OCI-M2 (cell line): Measurements from ENCODE around the gene KLHDC9.
"Not testable (repeated sequence)": the region's sequence is repeated elsewhere in the genome, so short reads cannot be mapped to it uniquely, and the experiment has no call there.

ENCODE experiments used
- DNase-seq: peaks from one replicate; lab custom pipeline; 2025; ENCODE audit not compliant: unreplicated experiment; lab: John Stamatoyannopoulos, UW

The KLHDC9 gene, protein sequence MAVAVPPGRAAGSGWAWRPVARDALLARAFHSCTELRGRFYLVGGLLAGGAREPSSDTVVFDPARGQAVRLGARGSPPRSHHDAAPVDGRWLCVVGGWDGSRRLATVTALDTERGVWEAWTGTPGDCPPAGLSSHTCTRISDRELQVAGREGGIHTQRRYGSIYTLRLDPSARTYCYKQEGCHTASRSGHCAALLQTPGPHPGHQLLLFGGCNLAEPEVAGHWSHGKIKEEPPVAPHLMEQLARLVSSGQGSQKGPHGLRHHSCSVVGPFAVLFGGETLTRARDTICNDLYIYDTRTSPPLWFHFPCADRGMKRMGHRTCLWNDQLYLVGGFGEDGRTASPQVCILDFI

DNA sequence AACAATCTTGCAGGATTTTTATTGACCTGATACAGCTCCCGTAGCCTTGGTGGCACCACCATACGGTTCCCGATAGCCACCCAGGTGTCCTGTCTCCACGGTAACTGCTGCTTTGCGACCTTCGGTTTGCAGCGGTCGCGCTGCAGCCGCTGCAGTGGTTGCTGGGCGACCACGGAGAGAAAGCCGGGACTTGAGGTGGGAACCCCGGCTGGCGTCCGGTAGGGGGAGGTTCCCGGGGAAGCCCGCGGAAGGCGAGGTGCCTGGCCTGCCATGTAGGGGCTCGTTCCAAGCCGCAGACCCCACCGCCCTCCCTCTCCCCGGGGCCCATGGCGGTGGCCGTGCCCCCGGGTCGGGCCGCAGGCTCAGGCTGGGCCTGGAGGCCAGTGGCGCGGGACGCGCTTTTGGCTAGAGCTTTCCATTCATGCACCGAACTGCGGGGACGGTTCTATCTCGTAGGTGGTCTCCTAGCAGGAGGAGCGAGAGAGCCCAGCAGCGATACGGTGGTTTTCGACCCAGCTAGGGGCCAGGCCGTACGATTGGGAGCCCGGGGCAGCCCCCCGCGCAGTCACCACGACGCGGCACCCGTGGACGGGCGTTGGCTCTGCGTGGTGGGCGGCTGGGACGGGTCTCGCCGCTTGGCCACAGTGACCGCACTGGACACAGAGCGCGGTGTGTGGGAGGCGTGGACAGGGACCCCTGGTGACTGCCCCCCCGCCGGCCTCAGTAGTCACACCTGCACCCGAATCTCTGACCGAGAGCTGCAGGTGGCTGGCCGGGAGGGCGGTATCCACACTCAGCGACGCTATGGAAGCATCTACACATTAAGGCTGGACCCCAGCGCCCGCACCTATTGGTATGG lies at the start of gene KLHDC9:
TSS of gene KLHDC9 (plus strand) at position 152 of the 859 bp plus-strand sequence. CDS start at position 327, 175 bp downstream.
- DNase-seq, result no peak

DNA sequence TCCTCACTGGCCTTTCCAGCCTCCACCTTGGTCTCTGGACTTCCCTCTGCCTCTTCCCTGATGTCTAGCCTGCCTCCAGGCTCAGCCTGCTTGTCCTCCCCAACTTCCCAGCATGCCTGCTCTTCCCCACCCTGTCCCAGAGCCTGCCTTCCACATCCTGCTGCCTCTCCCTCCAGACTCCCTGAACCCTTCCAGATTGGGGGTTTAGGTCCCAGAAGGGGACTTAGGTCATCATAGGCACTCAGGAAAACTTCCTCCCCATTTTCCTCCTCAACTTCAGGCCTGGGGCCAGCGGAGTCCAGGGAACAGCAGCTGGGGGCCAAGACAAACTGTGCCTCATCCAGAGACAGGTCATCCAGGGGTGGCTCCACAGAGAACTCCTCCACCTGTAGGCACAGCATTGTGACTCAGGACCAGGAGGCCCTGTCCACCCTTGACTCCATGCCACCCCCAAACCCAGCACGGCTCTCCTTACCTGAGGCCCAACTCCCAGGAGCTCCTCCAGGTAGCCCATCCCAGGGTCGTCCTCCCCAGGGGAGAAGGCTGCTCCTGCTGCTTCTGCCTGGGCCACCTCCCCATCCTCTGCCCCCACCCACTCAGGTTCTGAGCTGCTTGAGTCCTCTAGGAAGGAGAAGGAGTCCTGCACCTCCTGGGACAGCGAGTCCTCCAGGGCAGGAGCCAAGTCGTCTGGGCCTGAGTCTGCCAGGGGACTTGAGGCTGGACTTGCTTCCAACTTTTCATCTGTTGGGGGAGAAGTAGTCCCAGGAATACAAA lies 49.0 kb upstream of the KLHDC9 start:
- no peak for DNase-seq

DNA sequence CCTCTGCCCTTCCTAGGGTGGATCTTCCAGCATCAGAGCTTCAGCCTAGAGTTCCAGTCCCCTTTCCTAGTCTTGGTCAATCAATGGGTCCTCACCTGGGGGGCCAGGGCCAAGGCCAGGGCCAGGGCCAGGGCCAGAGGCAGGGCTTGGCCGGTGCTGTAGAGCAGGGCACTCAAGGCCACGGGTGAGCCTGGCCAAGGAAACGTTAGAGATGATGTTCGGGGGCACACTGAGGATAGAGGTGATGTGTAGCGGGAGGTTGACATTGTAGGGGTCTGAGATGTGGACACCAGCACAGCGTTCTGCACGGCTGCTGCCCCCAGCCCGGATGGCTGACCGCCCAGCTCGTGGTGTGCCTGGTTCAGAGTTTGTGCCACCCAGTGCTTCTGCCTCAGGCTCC lies 46.9 kb upstream of the KLHDC9 start:
- DNase-seq, result no peak

DNA sequence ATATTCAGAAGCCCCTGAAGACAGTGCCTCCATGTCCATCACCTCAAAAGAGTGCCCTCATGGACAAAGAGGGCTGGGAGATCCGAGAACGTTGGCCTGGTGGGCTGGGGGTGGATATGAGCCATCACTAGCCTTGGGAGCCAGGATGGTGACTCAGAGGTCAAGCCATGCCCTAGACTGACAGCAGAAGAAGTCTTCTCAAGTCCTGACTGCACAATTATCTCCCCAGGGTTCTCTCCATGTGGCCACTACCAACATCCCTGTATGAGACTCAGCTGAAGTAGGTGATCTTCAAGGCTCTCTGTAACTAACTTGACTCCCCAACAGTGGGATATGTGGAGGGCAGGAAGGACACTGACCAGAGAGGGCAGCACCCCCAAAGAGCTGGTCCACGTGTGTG lies 45.3 kb upstream of the KLHDC9 start:
- DNase-seq, result no peak

DNA sequence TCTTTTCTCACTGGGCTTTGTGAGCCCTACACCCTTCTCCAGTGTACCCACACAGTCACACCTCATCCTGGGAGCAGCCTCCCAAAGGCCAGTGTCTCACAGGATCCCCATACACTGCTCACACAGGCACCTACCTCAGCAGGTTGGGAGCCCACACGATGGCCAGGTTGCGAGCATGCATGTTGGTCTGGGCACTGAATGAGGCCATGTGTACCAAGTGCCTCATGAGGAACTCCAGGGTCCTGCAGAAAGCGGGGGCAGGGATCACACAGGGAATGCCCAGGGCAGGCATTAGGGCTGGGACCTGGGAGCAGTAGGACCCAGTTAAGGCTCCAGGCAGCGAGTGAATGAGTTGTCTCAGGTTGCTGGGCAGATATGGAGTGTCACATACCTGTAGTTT lies 43.9 kb upstream of the KLHDC9 start:
- DNase-seq, result no peak

DNA sequence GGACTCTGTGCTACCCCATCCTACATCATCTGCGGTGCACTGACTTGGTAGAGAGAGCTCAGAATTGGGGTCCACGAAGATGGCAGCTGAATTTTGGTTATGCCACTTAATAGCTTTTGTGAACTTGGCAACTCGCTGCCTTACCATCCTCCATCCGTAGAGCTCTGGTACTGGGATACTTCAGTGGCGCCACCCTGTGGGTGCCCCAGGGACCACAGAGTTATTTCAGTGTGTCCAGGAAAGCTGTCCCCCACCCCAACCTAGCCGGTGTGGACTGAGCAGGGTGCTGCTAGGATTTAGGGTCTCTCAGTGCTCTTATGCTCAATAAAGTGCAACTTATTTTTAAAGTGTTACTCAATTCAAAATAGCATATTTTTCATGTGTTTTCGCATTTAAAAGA lies 43.4 kb upstream of the KLHDC9 start:
- DNase-seq, result no peak

DNA sequence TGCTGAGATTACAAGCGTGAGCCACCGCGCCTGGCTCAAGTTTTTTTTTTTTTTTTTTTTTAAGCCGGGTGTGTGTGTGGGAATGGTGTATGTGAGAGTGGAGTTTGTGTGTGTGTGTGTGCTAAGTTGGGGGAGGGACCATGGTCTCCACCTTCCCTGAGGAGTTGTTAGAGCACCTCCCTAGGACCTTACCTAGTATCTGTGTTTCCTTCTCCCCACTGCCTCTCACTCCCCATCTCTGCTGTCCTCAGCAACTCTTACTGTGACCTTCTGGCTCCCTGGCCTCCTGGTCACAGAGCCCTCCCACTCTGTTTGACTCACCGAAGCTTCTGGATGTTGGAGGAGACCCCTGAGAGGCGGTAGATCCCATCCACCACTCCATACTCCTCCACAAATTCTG lies 38.9 kb upstream of the KLHDC9 start:
- no peak for DNase-seq

DNA sequence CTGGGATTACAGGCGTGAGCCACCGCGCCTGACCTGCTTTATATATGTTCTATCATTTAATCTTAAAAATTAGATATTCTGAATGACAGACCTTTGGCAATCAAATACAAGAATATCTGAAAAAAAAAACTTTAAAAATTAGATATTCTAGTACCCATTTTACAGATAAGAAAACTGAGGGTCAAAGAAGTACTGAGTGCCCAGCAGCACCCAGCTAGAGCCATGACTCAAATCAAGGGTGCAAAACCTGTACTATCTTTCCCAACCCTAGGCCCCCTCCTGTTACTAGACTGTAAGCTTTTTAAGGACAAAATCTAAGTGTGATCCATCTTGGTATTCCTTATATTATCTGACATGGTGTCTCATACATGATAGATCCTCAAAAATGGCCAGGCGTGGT lies 36.7 kb upstream of the KLHDC9 start:
- DNase-seq, result no peak

DNA sequence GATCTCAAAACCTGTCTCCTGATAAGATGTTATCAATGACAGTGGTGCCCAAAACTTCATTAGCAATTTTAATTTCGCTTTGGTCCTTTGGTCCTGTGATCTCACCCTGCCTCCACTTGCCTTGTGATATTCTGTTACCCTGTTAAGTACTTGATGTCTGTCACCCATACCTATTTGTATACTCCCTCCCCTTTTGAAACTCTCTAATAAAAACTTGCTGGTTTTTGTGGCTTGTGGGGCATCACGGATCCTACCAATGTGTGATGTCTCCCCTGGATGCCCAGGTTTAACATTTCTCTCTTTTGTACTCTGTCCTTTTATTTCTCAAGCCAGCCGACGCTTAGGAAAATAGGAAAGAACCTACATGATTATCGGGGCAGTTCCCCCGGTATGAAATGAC lies 34.2 kb upstream of the KLHDC9 start:
- DNase-seq, result not testable (repeated sequence)

DNA sequence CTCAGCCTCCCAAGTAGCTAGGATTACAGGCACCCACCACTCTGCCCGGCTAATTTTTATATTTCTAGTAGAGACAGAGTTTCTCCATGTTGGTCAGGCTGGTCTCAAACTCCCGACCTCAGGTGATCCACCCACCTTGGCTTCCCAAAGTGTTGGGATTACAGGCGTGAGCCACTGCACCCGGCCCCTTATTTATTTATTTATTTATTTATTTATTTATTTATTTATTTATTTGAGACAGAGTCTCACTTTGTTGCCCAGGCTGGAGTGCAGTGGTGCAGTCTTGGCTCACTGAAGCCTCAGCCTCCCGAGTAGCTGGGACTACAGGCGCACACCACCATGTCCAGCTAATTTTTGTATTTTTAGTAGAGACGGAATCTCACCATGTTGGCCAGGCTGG lies 32.5 kb upstream of the KLHDC9 start:
- DNase-seq, result not testable (repeated sequence)

DNA sequence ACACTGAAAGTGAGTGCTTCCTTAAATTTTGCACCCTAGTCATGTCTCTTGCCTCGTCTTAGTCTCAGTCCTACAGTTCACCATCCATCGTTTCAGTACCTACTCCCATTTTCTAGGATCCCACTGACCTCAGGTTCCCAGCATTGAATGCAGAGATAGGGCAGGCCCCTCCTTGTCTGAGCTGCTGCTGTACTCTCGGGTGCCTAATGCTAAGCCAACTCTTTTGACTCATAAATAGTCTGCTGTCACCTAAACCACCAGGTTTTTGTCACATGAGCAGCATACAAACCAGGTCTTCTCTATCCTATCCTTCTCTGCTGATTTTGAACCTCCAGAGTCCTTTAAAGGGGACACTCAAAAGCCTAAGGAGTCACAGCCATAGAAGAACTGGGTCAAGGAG lies 31.5 kb upstream of the KLHDC9 start:
- no peak for DNase-seq

DNA sequence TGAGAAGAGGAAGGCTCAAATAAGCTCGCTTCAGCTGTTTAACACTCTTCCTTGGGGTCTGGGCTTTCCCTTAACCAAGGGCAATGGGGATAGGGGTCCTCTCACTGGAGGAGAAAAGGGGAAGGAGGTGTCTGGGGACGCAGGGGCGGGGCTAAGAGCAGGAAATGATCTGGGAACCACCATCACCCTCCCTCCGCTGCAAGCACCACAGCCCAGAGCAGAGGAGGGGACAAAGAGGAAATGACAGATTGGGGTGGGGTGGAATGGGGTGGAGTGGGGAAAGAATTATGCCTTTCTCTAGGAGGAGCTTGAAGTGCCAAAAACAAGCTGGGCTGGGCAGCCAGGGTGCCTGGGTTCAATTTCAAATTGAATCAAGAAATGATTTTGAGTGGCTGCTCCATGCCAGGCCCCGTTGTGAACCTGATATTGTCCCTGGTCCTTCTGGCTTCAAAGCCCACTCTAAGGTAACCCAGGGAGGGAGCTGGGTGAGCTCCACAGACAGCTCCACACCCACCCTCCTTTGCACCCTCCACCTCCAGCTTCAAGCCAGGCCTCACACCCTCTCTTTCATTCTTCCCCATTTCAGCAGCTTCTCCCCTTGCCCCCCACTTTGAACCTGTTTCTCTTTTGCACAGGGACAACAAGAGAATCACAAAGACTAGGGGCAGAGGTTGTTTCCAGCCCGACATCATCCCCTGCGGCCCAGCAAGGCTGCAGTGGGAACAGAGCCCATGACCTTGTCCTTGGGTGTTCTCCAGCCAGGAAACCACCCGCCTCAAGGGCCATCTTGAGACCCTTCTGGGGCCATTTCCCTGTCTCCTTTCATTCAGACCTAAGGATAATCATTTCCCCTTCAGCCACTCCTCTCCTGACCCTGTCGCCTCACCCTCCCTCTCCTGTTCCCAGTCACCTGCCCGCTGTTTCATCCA lies 29.6 kb upstream of the KLHDC9 start:
- DNase-seq, result peak; percentile 4

DNA sequence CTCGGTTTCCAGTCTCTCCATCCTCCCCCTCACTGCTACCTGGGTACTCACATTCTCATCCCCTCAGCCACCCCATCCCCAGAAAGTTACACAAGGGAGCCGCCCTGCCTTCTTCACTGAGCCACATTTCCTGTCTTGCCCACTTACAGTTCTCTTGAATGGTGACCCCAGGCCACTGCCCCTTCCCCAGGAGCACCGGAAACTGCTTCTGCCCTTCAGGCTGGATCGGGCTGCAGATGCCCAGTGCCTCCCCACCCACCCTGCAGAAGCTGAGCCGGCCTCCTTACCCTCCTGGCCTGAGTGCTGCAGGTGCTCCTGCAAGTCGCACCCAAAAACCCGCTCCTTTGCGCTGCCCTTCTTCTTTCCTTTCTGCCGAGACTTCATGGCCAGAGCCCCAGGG lies 28.9 kb upstream of the KLHDC9 start:
- DNase-seq, result no peak

DNA sequence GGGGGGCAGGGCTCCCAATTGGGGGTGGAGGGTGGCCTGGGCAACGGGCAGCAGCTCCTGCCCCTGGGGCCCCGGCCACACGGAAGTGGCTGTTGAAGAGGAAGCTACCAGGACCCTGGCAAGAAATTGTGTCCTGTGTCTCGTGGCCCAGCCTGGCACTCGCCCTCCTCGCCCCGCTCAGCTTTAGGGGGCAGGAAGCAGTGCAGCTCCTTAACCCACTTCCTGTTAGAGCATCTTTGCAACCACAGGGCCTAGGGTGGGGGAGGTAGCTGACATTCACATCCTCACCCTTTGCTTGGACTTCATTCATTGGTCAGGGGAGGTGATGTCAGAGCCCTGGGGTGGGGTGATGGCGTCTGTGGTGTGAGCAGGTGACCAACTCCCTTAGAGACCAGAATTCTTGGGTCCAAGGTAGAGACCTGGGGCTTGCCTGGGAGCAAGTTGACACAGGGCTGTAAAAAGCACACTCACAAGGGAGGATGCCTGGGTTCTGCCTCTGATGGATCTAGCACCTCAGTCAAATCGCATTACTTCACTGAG lies 28.4 kb upstream of the KLHDC9 start, which contains the start of gene ARHGAP30:
TSS of gene ARHGAP30 (minus strand) at position 161 of the 540 bp plus-strand sequence. CDS start 267 bp downstream, outside the sequence.
- no peak for DNase-seq

DNA sequence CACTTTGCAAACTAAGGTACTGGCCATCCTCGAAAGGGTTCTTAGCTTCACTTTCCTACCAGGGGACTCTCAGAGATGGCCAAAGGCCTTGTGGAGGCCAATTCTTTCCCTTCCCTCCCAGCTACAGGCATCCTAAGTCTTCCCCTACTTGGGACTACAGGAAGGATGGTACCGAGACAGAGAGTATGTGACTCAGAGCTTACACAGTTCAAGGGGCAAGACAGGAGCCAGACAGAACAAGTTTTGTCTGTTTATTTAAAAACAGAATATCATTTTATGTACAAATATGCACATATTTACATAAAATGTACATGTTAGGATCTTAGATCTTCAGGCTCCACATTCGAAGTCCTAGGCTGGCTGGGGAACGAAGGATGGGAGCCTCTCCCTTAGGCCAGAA lies 27.4 kb upstream of the KLHDC9 start:
- no peak for DNase-seq

DNA sequence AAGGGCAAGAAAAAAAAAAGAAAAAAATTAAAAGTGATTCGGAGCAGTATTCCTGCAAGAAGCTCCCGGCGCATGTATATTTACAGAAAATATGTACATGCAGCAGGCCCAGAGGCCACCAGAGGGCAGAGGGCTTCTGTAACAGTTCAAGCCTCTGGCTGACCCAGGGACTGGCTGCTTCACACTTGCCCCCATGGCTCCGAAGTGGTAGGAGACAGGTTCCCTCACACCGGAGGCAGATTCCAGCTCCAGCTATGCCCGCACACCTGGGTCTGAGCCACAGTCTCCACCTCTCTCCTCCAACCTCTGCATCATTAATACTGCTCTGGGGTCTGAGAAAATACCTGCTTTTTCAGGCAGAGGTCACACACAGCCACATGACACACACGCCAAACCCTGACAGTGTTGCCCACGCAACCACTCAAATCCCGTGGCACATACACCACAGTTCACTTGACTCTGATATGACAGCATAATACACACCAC lies 26.2 kb upstream of the KLHDC9 start:
- DNase-seq, result no peak

DNA sequence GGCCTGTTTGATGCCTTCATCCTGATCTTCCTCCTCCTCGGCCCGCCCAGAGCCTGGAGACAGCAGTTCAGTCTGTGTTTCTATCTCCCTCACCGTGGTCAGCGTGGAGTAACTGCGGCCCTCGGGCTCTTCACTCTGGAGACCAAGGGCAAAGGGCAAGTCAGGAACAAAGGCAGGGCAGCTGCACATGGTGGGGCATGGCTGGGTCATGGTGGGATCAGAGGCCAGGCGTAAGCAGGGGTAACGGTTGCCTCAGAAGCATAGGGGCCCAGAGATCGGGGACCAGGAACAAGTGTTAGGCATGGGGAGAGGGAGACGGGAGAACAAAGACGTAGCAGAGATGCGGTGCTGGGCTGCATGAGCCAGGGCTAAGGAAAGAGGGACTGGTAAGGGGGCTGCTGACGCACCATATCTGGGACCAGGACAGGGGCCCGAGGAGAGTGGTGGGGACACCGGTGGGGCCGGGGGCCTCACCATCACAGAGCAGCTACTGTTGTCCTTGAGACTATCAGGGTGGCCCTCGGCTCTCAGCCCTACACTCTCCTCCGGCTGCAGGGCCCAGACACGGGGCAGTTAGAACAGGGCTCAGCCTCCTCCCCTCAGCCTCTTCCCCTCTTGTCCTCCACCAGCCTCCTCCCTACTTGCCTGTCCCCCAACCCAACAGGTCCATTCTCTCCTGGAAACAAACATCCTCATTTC lies 25.3 kb upstream of the KLHDC9 start:
- DNase-seq, result no peak

DNA sequence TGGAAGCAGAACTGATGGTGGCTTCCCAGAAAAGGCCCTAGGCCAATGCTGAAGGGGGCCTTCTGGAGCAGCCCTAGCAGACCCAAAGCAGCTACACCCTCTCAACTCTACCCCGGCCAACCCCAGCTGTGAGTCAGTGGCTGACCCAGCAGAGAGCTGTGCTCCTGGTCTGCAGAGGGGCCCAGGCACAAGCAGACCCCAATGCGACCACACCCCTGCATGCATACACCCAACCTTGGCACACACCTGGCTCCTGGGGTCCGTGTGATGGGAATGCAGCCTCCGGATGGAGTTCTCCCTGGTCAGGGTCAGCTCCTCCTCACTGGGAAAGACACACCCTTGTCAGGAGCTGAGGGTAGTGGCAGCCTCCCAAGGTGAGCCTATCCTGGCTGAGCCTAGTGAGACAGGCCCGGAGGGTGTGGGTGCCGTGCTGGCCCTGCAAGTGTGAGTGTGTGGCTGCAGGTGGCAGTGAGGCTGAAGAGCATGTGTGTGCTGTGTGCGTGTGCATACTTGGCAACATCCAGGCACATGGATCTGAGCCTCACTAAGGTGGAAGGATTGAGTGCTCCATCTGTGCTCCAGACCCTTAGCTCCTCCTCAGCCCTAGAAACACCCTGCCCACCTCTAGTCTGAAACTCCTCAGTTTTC lies 24.6 kb upstream of the KLHDC9 start:
- DNase-seq, result no peak
